Tibial artery (tissue), 4 donors: Measurements from ENCODE around the gene SLC22A9.

Experiments used
- DNase-seq, 2 donors: peaks; one replicate each; pipeline ENCODE4 v3.0.0-alpha.2; 2019
- H3K27ac ChIP-seq, 2 donors: fragments of 200-600 bp; sonication (generic) in 1 of 2; 1 replicate in 1 of 2; 2 replicates in 1 of 2; pipeline ENCODE4 v1.5.1; 2018 to 2019; ENCODE audit warnings: mild to moderate bottlenecking in 1 of 2
- H3K27me3 ChIP-seq, 2 donors: fragments of 200-600 bp; sonication (generic) in 1 of 2; one replicate each; pipeline versions ENCODE4 v1.5.1 to v1.6.0; 2016 to 2019
- H3K36me3 ChIP-seq, 3 donors: fragments of 200-600 bp; sonication (generic) in 2 of 3; one replicate each; pipeline ENCODE4 v1.5.1; 2016 to 2019; ENCODE audit warnings: mild to moderate bottlenecking in 2 of 3
- H3K4me1 ChIP-seq, 4 donors: fragments of 200-600 bp; sonication (generic) in 2 of 4; 1 replicate in 3 of 4; 2 replicates in 1 of 4; pipeline ENCODE4 v1.5.1; 2016 to 2019
- H3K4me3 ChIP-seq, 2 donors: fragments of 200-600 bp; sonication (generic) in 1 of 2; 1 replicate in 1 of 2; 2 replicates in 1 of 2; pipeline ENCODE4 v1.5.1; 2018 to 2019; ENCODE audit warnings: mild to moderate bottlenecking in 2 of 2
- H3K9me3 ChIP-seq, 3 donors: fragments of 200-600 bp; sonication (generic) in 1 of 3; one replicate each; pipeline ENCODE4 v1.5.1; 2016 to 2019
- CTCF ChIP-seq, 2 experiments: fragments of 200-600 bp in 1 of 2; fragments of 450-650 bp in 1 of 2; IDR thresholded peaks; one replicate each; pipeline ENCODE4 v1.5.1; 2017 to 2019; ENCODE audit warnings: antibody characterized with exemption in 2 of 2, mild to moderate bottlenecking in 1 of 2, moderate library complexity in 1 of 2
- intact Hi-C: fragments of 100-400 bp; cut with DNase I; formaldehyde crosslinking; loops from one replicate; pipeline ENCODE4 v1.15.0; 2023; ENCODE audit warnings: low total_unique reads

Gene SLC22A9

GRCh38 chr11:63445720-63446119 lies 76.1 kb downstream of the SLC22A9 start:
- intact Hi-C loops: no loop called here
- Histone ChIP-seq H3K4me1 (no peaks in the 10 kb centered on the region), H3K27me3 (no peaks in the 10 kb centered on the region), H3K36me3 (no peaks in the 10 kb centered on the region), H3K27ac (no peak overlapping the region), H3K4me3 (no peak overlapping the region), H3K9me3 (no peaks in the 10 kb centered on the region)
- TF ChIP-seq CTCF (IDR thresholded peaks at IDR 0.05): no peak
- DNase-seq: no peak

GRCh38 chr11:63448646-63449045 lies 79.1 kb downstream of the SLC22A9 start:
- H3K4me3 ChIP-seq: no peak overlapping the region
- H3K4me1 ChIP-seq: no peaks in the 10 kb centered on the region
- no peaks in the 10 kb centered on the region for H3K36me3 ChIP-seq
- intact Hi-C loops: no loop called here
- DNase-seq: no peak
- H3K27me3 ChIP-seq: no peaks in the 10 kb centered on the region
- H3K9me3 ChIP-seq: no peaks in the 10 kb centered on the region
- no peak for TF ChIP-seq CTCF (IDR thresholded peaks at IDR 0.05)
- H3K27ac ChIP-seq: no peak overlapping the region

GRCh38 chr11:63459586-63459985 lies 90.0 kb downstream of the SLC22A9 start:
- Histone ChIP-seq H3K36me3 (peaks cover 0 to 9% (median 0%) of the 10 kb centered on the region in 3 donors), H3K4me1 (no peaks in the 10 kb centered on the region), H3K27ac (no peak overlapping the region), H3K4me3 (no peak overlapping the region), H3K27me3 (no peaks in the 10 kb centered on the region), H3K9me3 (no peaks in the 10 kb centered on the region)
- TF ChIP-seq CTCF (IDR thresholded peaks at IDR 0.05): no peak
- no peak for DNase-seq
- intact Hi-C loops: no loop called here
